ENCODE measurements around the gene HAND1.
"Not testable (repeated sequence)": the region's sequence is repeated elsewhere in the genome, so short reads cannot be mapped to it uniquely, and the experiment has no call there.

The HAND1 gene

GRCh38 chr5:154478224-154478565, at the start of gene HAND1:
TSS of gene HAND1 (minus strand) at chr5:154478227. CDS start at chr5:154478008, 219 bp downstream.
- in situ Hi-C loops (cut with HindIII; ENCODE audit: low pct_ligation_motif_present, low pct_unique_long_range_greater_than_20kb, low sequenced_read_pairs) = no loop called here
- peak; percentile 46 for DNase-seq

GRCh38 chr5:154526231-154527226, 48.5 kb upstream of the HAND1 start:
- no peak for DNase-seq
- in situ Hi-C loops (cut with HindIII; ENCODE audit: low pct_ligation_motif_present, low pct_unique_long_range_greater_than_20kb, low sequenced_read_pairs) = no loop called here

GRCh38 chr5:154524859-154525258, 46.8 kb upstream of the HAND1 start:
- DNase-seq = no peak
- in situ Hi-C loops (cut with HindIII; ENCODE audit: low pct_ligation_motif_present, low pct_unique_long_range_greater_than_20kb, low sequenced_read_pairs) = no loop called here

- in situ Hi-C loops (cut with HindIII; ENCODE audit: low pct_ligation_motif_present, low pct_unique_long_range_greater_than_20kb, low sequenced_read_pairs) = no loop called here
- DNase-seq = no peak
Measured at GRCh38 chr5:154524181-154524580, 46.2 kb upstream of the HAND1 start.

GRCh38 chr5:154523709-154524108, 45.7 kb upstream of the HAND1 start:
- no peak for DNase-seq
- in situ Hi-C loops (cut with HindIII; ENCODE audit: low pct_ligation_motif_present, low pct_unique_long_range_greater_than_20kb, low sequenced_read_pairs) = no loop called here

GRCh38 chr5:154523104-154523503, 45.1 kb upstream of the HAND1 start:
- in situ Hi-C loops (cut with HindIII; ENCODE audit: low pct_ligation_motif_present, low pct_unique_long_range_greater_than_20kb, low sequenced_read_pairs) = no loop called here
- no peak for DNase-seq

GRCh38 chr5:154522284-154522683, 44.3 kb upstream of the HAND1 start:
- in situ Hi-C loops (cut with HindIII; ENCODE audit: low pct_ligation_motif_present, low pct_unique_long_range_greater_than_20kb, low sequenced_read_pairs) = no loop called here
- DNase-seq = no peak

- in situ Hi-C loops (cut with HindIII; ENCODE audit: low pct_ligation_motif_present, low pct_unique_long_range_greater_than_20kb, low sequenced_read_pairs) = no loop called here
- DNase-seq = no peak
Measured at GRCh38 chr5:154521756-154522155, 43.7 kb upstream of the HAND1 start.

- in situ Hi-C loops (cut with HindIII; ENCODE audit: low pct_ligation_motif_present, low pct_unique_long_range_greater_than_20kb, low sequenced_read_pairs) = no loop called here
- peak; percentile 24 for DNase-seq
Measured at GRCh38 chr5:154520861-154521453, 42.9 kb upstream of the HAND1 start.

- in situ Hi-C loops (cut with HindIII; ENCODE audit: low pct_ligation_motif_present, low pct_unique_long_range_greater_than_20kb, low sequenced_read_pairs) = no loop called here
- peak; percentile 8 for DNase-seq
Measured at GRCh38 chr5:154519359-154519758, 41.3 kb upstream of the HAND1 start.

- DNase-seq = no peak
- in situ Hi-C loops (cut with HindIII; ENCODE audit: low pct_ligation_motif_present, low pct_unique_long_range_greater_than_20kb, low sequenced_read_pairs) = no loop called here
Measured at GRCh38 chr5:154518438-154518867, 40.4 kb upstream of the HAND1 start.

GRCh38 chr5:154517810-154518437, 39.9 kb upstream of the HAND1 start:
- in situ Hi-C loops (cut with HindIII; ENCODE audit: low pct_ligation_motif_present, low pct_unique_long_range_greater_than_20kb, low sequenced_read_pairs) = no loop called here
- no peak for DNase-seq

GRCh38 chr5:154517181-154517580, 39.2 kb upstream of the HAND1 start:
- in situ Hi-C loops (cut with HindIII; ENCODE audit: low pct_ligation_motif_present, low pct_unique_long_range_greater_than_20kb, low sequenced_read_pairs) = no loop called here
- DNase-seq = no peak

GRCh38 chr5:154516475-154516874, 38.4 kb upstream of the HAND1 start:
- DNase-seq = no peak
- in situ Hi-C loops (cut with HindIII; ENCODE audit: low pct_ligation_motif_present, low pct_unique_long_range_greater_than_20kb, low sequenced_read_pairs) = no loop called here

GRCh38 chr5:154515488-154515887, 37.5 kb upstream of the HAND1 start:
- in situ Hi-C loops (cut with HindIII; ENCODE audit: low pct_ligation_motif_present, low pct_unique_long_range_greater_than_20kb, low sequenced_read_pairs); DNase-seq: not testable (repeated sequence)

- in situ Hi-C loops (cut with HindIII; ENCODE audit: low pct_ligation_motif_present, low pct_unique_long_range_greater_than_20kb, low sequenced_read_pairs) = no loop called here
- DNase-seq = no peak
Measured at GRCh38 chr5:154514331-154514730, 36.3 kb upstream of the HAND1 start.

- DNase-seq = no peak
Measured at GRCh38 chr5:154513669-154514084, 35.6 kb upstream of the HAND1 start.

GRCh38 chr5:154511984-154512383, 34.0 kb upstream of the HAND1 start:
- no peak for DNase-seq
- in situ Hi-C loops (cut with HindIII; ENCODE audit: low pct_ligation_motif_present, low pct_unique_long_range_greater_than_20kb, low sequenced_read_pairs) = no loop called here

More at GRCh38 chr5:154513669-154514084, 35.6 kb upstream of the HAND1 start:
- in situ Hi-C loops (cut with HindIII; ENCODE audit: low pct_ligation_motif_present, low pct_unique_long_range_greater_than_20kb, low sequenced_read_pairs) = no loop called here

- in situ Hi-C loops (cut with HindIII; ENCODE audit: low pct_ligation_motif_present, low pct_unique_long_range_greater_than_20kb, low sequenced_read_pairs) = no loop called here
- no peak for DNase-seq
Measured at GRCh38 chr5:154509784-154510555, 31.9 kb upstream of the HAND1 start.

Data from ACHN (cell line).